A673 (cell line): ENCODE data around the gene MED12L. TPM values are rescaled to one million over a fixed set of nuclear protein-coding genes. Genes with fewer than 3 reads are reported as not detected.

Source experiments
- BruUV-seq: library from RNA; stranded (reverse); fragments of 400-500 nt; replicated peaks from 2 replicates; lab custom pipeline; 2021; lab: Mats Ljungman, UMichigan
- CTCF ChIA-PET: fragments of 300-600 bp; sonication (Branson Sonifier 250); formaldehyde crosslinking; loops from one replicate; lab custom pipeline; 2022; ENCODE audit warnings: antibody characterized with exemption; lab: Charles Lee
- POLR2A ChIA-PET: fragments of 300-600 bp; sonication (Branson Sonifier 250); formaldehyde crosslinking; loops from one replicate; lab custom pipeline; 2022; ENCODE audit warnings: antibody characterized with exemption; ENCODE audit not compliant: low non-redundant PET; lab: Charles Lee
- DNase-seq: peaks from one replicate; pipeline ENCODE4 v3.0.0-alpha.2; 2015; ENCODE audit warnings: low spot score
- H3K27ac ChIP-seq: fragments of 200-600 bp; sonication (generic); 2 replicates; pipeline ENCODE4 v1.5.1; 2016; ENCODE audit warnings: mixed run types, low read depth, mild to moderate bottlenecking, mixed read lengths, antibody characterized with exemption, low read length; ENCODE audit not compliant: poor library complexity, severe bottlenecking
- H3K27me3 ChIP-seq: fragments of 200-600 bp; sonication (generic); replicated peaks from 2 replicates; pipeline ENCODE4 v1.6.1; 2017; ENCODE audit warnings: mixed run types, low read depth, mild to moderate bottlenecking, mixed read lengths, antibody characterized with exemption, low read length; ENCODE audit not compliant: insufficient read depth, poor library complexity
- H3K36me3 ChIP-seq: fragments of 200-600 bp; sonication (generic); 2 replicates; pipeline ENCODE4 v1.6.1; 2016; ENCODE audit warnings: mixed run types, mild to moderate bottlenecking, mixed read lengths, antibody characterized with exemption, low read length; ENCODE audit not compliant: insufficient read depth, poor library complexity, severe bottlenecking
- H3K4me1 ChIP-seq: fragments of 200-600 bp; sonication (generic); 2 replicates; pipeline ENCODE4 v1.6.1; 2017; ENCODE audit warnings: mixed run types, mild to moderate bottlenecking, mixed read lengths, antibody characterized with exemption, low read length; ENCODE audit not compliant: insufficient read depth, poor library complexity, severe bottlenecking
- H3K4me3 ChIP-seq: fragments of 200-600 bp; sonication (generic); 2 replicates; pipeline ENCODE4 v1.5.1; 2016; ENCODE audit warnings: low read depth, mixed run types, mild to moderate bottlenecking, mixed read lengths, low read length; ENCODE audit not compliant: poor library complexity, severe bottlenecking
- H3K9me3 ChIP-seq: fragments of 200-600 bp; sonication (generic); 2 replicates; pipeline ENCODE4 v1.6.1; 2016; ENCODE audit warnings: mixed run types, low read depth, mild to moderate bottlenecking, mixed read lengths, antibody characterized with exemption, low read length; ENCODE audit not compliant: poor library complexity, severe bottlenecking
- CTCF ChIP-seq: fragments of 300-800, 200-600 bp; sonication (generic); conservative IDR thresholded peaks from 2 replicates; pipeline ENCODE4 v1.5.1; 2017; ENCODE audit warnings: low read depth, mild to moderate bottlenecking, antibody characterized with exemption, low read length, moderate library complexity, mixed read lengths
- EZH2 ChIP-seq: fragments of 200-600 bp; sonication (generic); IDR thresholded peaks from 2 replicates; pipeline ENCODE4 v1.6.1; 2017; ENCODE audit warnings: borderline replicate concordance, low read depth, mild to moderate bottlenecking, mixed read lengths, antibody characterized with exemption, low read length; ENCODE audit not compliant: poor library complexity, severe bottlenecking
- intact Hi-C: fragments of 100-400 bp; cut with micrococcal nuclease; formaldehyde crosslinking; loops from one replicate; pipeline ENCODE4 v1.10.0; 2022; ENCODE audit not compliant: unreplicated experiment
- total RNA-seq: library from RNA; stranded (reverse); gene quantifications from 2 replicates; pipeline ENCODE4 v1.2.3, GENCODE V29; 2021

Gene MED12L
- total RNA-seq, 1 experiment from 2014 or later = 0.71 TPM

GRCh38 chr3:151327571-151328198, 242.2 kb downstream of the MED12L start:
- H3K27me3 ChIP-seq = no peaks in the 10 kb centered on the region
- no TSS peak for BruUV-seq
- ChIA-PET POLR2A (no interaction called here), CTCF (interaction anchor here (0.6 to 1.0 kb wide), 9 partner anchors 27 to 1723 kb away, joined by 3 to 13 read pairs (median 3); partner anchors contain the start of gene P2RY12)
- H3K27ac ChIP-seq = no peak overlapping the region
- H3K9me3 ChIP-seq = no peaks in the 10 kb centered on the region
- intact Hi-C loops = no loop called here
- peak; percentile 42 for DNase-seq
- TF ChIP-seq EZH2 (no peak), CTCF (peak; percentile 75)
- H3K4me1 ChIP-seq = peaks cover 14% of the 10 kb centered on the region
- H3K4me3 ChIP-seq = no peak overlapping the region
- no peaks in the 10 kb centered on the region for H3K36me3 ChIP-seq

- no peak overlapping the region for H3K27ac ChIP-seq
- no peak overlapping the region for H3K4me3 ChIP-seq
- no peaks in the 10 kb centered on the region for H3K36me3 ChIP-seq
- H3K9me3 ChIP-seq = no peaks in the 10 kb centered on the region
- BruUV-seq = no TSS peak
- ChIA-PET CTCF (interaction anchor here (0.6 to 1.0 kb wide), 7 partner anchors 28 to 672 kb away, joined by 3 to 13 read pairs (median 4); partner anchors contain the start of gene P2RY12), POLR2A (no interaction called here)
- TF ChIP-seq CTCF (no peak), EZH2 (no peak)
- H3K4me1 ChIP-seq = peaks cover 14% of the 10 kb centered on the region
- DNase-seq = no peak
- intact Hi-C loops = no loop called here
- no peaks in the 10 kb centered on the region for H3K27me3 ChIP-seq
Observed at GRCh38 chr3:151328298-151328995, 243.0 kb downstream of the MED12L start.

- intact Hi-C loops = no loop called here
- H3K27me3 ChIP-seq = no peaks in the 10 kb centered on the region
- TF ChIP-seq EZH2 (no peak), CTCF (no peak)
- H3K36me3 ChIP-seq = no peaks in the 10 kb centered on the region
- CTCF ChIA-PET = no interaction called here
- no TSS peak for BruUV-seq
- POLR2A ChIA-PET = no interaction called here
- no peak for DNase-seq
- H3K27ac ChIP-seq = no peak within 1 kb of the TSS
- H3K9me3 ChIP-seq = no peaks in the 10 kb centered on the region
- no peak within 1 kb of the TSS for H3K4me3 ChIP-seq
- peaks cover 9% of the 10 kb centered on the region for H3K4me1 ChIP-seq
Observed at GRCh38 chr3:151329363-151329762, 243.9 kb downstream of the MED12L start, which contains the start of gene P2RY13. Gene P2RY13, minus strand, starts transcription at chr3:151329549. Its CDS starts 21 bp downstream, at chr3:151329528.
